HepG2 (cell line): ENCODE measurements around the gene FAM118A. TPM values are rescaled to one million over a fixed set of nuclear protein-coding genes. Genes with fewer than 3 reads are reported as not detected.

ENCODE experiments used
- DNMT3B ChIP-seq: conservative IDR thresholded peaks from 2 replicates; pipeline ENCODE4 v1.6.1; 2016; ENCODE audit warnings: missing biosample characterization, control low read depth
- GTF2F1 ChIP-seq: fragments of 150-350 bp; IDR thresholded peaks from 2 replicates; pipeline ENCODE4 v1.6.1; 2014; ENCODE audit warnings: low read length
- JUNB ChIP-seq: sonication (generic); formaldehyde crosslinking; IDR thresholded peaks from 2 replicates; pipeline ENCODE4 v1.8.0; 2022; ENCODE audit warnings: missing genetic modification reagents, mild to moderate bottlenecking, borderline replicate concordance
- SCMH1 ChIP-seq: sonication (generic); formaldehyde crosslinking; IDR thresholded peaks from 2 replicates; pipeline ENCODE4 v1.9.0; 2021; ENCODE audit warnings: missing genetic modification reagents, mild to moderate bottlenecking, borderline replicate concordance
- ZFP41 ChIP-seq: sonication (generic); formaldehyde crosslinking; IDR thresholded peaks from 2 replicates; pipeline ENCODE4 v1.4.0; 2020; ENCODE audit warnings: mild to moderate bottlenecking, missing genetic modification reagents, borderline replicate concordance
- ZFY ChIP-seq: sonication (generic); formaldehyde crosslinking; IDR thresholded peaks from 2 replicates; pipeline ENCODE4 v1.4.0; 2020; ENCODE audit warnings: missing genetic modification reagents
- ZNF121 ChIP-seq: sonication (generic); formaldehyde crosslinking; IDR thresholded peaks from 2 replicates; pipeline ENCODE4 v1.5.0; 2020; ENCODE audit warnings: mild to moderate bottlenecking, missing genetic modification reagents
- ZNF460 ChIP-seq: sonication (generic); formaldehyde crosslinking; IDR thresholded peaks from 2 replicates; pipeline ENCODE4 v1.5.1; 2020; ENCODE audit warnings: missing genetic modification reagents, mild to moderate bottlenecking, borderline replicate concordance
- polyA plus RNA-seq, 8 experiments: library from polyadenylated mRNA; depleted of rRNA in 3 of 8; stranded (reverse) in 7 of 8; unstranded in 1 of 8; fragments of >200 nt; fragmentation: Illumina TruSeq in 4 of 8; extraction: Trizol in 4 of 8; gene quantifications; 2 replicates each; pipeline versions ENCODE4 v1.2.1 to v1.2.3, GENCODE V29; 2011 to 2016; ENCODE audit warnings: low read depth in 4 of 8, missing spikeins in 1 of 8, mixed read lengths in 1 of 8; ENCODE audit not compliant: insufficient read depth in 1 of 8
- total RNA-seq, 5 experiments: library from RNA; depleted of rRNA; stranded (reverse); fragments of >200 nt; fragmentation: Illumina TruSeq; extraction: Trizol; gene quantifications; 2 replicates each; pipeline ENCODE4 v1.2.3, GENCODE V29; 2016; ENCODE audit warnings: low read depth in 1 of 5
- TF ChIP-seq, protein P1 (sequence below): sonication (generic); formaldehyde crosslinking; IDR thresholded peaks from 2 replicates; pipeline ENCODE4 v1.4.0; 2020; ENCODE audit warnings: missing genetic modification reagents
- TF ChIP-seq, protein P2 (sequence below): sonication (generic); formaldehyde crosslinking; IDR thresholded peaks from 2 replicates; pipeline ENCODE4 v1.8.0; 2022; ENCODE audit warnings: low read depth, missing genetic modification reagents
- TF ChIP-seq, protein P3 (sequence below): sonication (generic); formaldehyde crosslinking; IDR thresholded peaks from 2 replicates; pipeline ENCODE4 v1.9.0; 2021; ENCODE audit warnings: missing genetic modification reagents, borderline replicate concordance
- TF ChIP-seq, protein P4 (sequence below): sonication (generic); formaldehyde crosslinking; IDR thresholded peaks from 2 replicates; pipeline ENCODE4 v1.5.0; 2020; ENCODE audit warnings: missing genetic modification reagents, mild to moderate bottlenecking, borderline replicate concordance
- TF ChIP-seq, protein P5 (sequence below): sonication (generic); formaldehyde crosslinking; IDR thresholded peaks from 2 replicates; pipeline ENCODE4 v1.4.0; 2020; ENCODE audit warnings: missing genetic modification reagents
- TF ChIP-seq, protein P6 (sequence below): sonication (generic); formaldehyde crosslinking; IDR thresholded peaks from 2 replicates; pipeline ENCODE4 v1.8.0; 2023; ENCODE audit warnings: mild to moderate bottlenecking, missing genetic modification reagents

The FAM118A gene
- total and polyA plus RNA-seq, 2 of the 13 experiments (the other 11 are each of a cell fraction or from before 2014, with no cell fraction given), result 36.7 to 48.2 TPM

DNA sequence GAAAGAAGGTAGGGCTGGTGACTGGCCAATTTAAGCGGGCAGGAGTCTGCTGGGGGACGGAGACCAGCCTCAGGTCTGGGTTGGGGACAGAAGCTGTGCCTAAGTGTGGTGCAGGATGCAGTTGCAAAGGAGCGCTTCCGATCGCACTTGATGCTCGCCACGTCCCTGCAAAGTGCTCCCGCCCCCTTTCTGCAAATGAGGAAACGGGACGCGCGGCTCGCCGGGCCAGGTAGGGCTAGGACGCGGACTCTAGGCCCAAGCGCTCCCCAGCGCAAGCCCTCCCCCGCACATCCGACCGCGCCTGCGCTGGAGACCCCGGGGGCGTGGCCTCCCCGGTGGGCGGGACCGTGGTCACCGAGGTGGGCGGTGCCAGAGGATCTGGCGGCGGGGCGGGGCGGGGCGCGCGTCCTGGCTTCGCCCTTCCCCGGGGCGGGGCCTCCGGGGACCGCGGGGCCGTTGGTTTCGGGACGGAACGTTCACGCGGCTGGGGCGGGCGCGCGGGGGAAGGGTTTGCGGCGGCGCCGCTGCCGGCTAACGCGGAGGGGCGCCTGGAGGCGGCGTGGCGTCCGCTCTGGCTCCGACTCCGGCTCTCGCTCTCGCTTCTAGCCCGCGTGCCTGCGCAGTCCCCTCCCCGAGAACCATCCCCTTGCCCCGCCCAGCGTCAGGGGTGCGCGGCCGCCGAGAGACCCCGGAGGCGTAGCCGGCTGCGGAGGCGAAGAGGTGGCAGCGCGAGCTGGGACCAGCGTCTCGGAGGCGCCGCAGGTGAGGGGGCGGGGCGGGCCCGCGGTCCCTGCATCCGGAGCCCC is at the start of gene FAM118A (continued):
- TF ChIP-seq, protein P1, sequence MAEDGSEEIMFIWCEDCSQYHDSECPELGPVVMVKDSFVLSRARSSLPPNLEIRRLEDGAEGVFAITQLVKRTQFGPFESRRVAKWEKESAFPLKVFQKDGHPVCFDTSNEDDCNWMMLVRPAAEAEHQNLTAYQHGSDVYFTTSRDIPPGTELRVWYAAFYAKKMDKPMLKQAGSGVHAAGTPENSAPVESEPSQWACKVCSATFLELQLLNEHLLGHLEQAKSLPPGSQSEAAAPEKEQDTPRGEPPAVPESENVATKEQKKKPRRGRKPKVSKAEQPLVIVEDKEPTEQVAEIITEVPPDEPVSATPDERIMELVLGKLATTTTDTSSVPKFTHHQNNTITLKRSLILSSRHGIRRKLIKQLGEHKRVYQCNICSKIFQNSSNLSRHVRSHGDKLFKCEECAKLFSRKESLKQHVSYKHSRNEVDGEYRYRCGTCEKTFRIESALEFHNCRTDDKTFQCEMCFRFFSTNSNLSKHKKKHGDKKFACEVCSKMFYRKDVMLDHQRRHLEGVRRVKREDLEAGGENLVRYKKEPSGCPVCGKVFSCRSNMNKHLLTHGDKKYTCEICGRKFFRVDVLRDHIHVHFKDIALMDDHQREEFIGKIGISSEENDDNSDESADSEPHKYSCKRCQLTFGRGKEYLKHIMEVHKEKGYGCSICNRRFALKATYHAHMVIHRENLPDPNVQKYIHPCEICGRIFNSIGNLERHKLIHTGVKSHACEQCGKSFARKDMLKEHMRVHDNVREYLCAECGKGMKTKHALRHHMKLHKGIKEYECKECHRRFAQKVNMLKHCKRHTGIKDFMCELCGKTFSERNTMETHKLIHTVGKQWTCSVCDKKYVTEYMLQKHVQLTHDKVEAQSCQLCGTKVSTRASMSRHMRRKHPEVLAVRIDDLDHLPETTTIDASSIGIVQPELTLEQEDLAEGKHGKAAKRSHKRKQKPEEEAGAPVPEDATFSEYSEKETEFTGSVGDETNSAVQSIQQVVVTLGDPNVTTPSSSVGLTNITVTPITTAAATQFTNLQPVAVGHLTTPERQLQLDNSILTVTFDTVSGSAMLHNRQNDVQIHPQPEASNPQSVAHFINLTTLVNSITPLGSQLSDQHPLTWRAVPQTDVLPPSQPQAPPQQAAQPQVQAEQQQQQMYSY (CRISPR knock-in tag), result no peak
- TF ChIP-seq, protein P2, sequence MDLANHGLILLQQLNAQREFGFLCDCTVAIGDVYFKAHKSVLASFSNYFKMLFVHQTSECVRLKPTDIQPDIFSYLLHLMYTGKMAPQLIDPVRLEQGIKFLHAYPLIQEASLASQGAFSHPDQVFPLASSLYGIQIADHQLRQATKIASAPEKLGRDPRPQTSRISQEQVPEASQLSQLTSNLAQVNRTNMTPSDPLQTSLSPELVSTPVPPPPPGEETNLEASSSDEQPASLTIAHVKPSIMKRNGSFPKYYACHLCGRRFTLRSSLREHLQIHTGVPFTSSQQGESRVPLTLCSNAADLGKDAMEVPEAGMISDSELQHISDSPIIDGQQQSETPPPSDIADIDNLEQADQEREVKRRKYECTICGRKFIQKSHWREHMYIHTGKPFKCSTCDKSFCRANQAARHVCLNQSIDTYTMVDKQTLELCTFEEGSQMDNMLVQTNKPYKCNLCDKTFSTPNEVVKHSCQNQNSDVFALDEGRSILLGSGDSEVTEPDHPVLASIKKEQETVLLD (CRISPR knock-in tag), result peak; percentile 88
- TF ChIP-seq, protein P3, sequence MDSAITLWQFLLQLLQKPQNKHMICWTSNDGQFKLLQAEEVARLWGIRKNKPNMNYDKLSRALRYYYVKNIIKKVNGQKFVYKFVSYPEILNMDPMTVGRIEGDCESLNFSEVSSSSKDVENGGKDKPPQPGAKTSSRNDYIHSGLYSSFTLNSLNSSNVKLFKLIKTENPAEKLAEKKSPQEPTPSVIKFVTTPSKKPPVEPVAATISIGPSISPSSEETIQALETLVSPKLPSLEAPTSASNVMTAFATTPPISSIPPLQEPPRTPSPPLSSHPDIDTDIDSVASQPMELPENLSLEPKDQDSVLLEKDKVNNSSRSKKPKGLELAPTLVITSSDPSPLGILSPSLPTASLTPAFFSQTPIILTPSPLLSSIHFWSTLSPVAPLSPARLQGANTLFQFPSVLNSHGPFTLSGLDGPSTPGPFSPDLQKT (CRISPR knock-in tag), result no peak
- TF ChIP-seq GTF2F1 (no peak), ZFY (peak; percentile 95), ZFP41 (CRISPR knock-in tag) (0 out of 2 replicates have a peak, but pooled peaks have one; percentile 53), JUNB (no peak), ZNF121 (peak; percentile 36; the same call in 1 of the 2 replicates), ZNF460 (no peak), SCMH1 (no peak), DNMT3B (CRISPR knock-in tag) (no peak)
- TF ChIP-seq, protein P4, sequence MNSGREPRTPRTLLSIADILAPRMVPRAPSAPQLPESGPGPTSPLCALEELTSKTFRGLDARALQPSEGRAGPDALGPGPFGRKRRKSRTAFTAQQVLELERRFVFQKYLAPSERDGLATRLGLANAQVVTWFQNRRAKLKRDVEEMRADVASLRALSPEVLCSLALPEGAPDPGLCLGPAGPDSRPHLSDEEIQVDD (CRISPR knock-in tag), result no peak
- TF ChIP-seq, protein P5, sequence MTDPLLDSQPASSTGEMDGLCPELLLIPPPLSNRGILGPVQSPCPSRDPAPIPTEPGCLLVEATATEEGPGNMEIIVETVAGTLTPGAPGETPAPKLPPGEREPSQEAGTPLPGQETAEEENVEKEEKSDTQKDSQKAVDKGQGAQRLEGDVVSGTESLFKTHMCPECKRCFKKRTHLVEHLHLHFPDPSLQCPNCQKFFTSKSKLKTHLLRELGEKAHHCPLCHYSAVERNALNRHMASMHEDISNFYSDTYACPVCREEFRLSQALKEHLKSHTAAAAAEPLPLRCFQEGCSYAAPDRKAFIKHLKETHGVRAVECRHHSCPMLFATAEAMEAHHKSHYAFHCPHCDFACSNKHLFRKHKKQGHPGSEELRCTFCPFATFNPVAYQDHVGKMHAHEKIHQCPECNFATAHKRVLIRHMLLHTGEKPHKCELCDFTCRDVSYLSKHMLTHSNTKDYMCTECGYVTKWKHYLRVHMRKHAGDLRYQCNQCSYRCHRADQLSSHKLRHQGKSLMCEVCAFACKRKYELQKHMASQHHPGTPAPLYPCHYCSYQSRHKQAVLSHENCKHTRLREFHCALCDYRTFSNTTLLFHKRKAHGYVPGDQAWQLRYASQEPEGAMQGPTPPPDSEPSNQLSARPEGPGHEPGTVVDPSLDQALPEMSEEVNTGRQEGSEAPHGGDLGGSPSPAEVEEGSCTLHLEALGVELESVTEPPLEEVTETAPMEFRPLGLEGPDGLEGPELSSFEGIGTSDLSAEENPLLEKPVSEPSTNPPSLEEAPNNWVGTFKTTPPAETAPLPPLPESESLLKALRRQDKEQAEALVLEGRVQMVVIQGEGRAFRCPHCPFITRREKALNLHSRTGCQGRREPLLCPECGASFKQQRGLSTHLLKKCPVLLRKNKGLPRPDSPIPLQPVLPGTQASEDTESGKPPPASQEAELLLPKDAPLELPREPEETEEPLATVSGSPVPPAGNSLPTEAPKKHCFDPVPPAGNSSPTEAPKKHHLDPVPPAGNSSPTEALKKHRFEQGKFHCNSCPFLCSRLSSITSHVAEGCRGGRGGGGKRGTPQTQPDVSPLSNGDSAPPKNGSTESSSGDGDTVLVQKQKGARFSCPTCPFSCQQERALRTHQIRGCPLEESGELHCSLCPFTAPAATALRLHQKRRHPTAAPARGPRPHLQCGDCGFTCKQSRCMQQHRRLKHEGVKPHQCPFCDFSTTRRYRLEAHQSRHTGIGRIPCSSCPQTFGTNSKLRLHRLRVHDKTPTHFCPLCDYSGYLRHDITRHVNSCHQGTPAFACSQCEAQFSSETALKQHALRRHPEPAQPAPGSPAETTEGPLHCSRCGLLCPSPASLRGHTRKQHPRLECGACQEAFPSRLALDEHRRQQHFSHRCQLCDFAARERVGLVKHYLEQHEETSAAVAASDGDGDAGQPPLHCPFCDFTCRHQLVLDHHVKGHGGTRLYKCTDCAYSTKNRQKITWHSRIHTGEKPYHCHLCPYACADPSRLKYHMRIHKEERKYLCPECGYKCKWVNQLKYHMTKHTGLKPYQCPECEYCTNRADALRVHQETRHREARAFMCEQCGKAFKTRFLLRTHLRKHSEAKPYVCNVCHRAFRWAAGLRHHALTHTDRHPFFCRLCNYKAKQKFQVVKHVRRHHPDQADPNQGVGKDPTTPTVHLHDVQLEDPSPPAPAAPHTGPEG (CRISPR knock-in tag), result peak; percentile 24; the same call in 1 of the 2 replicates
- TF ChIP-seq, protein P6, sequence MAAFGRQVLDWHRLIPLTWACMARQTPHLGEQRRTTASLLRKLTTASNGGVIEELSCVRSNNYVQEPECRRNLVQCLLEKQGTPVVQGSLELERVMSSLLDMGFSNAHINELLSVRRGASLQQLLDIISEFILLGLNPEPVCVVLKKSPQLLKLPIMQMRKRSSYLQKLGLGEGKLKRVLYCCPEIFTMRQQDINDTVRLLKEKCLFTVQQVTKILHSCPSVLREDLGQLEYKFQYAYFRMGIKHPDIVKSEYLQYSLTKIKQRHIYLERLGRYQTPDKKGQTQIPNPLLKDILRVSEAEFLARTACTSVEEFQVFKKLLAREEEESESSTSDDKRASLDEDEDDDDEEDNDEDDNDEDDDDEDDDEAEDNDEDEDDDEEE (CRISPR knock-in tag), result no peak
